Mesodermal cell (in vitro differentiated cells): Measurements from ENCODE around the gene SORCS2. TPM values are rescaled to one million over a fixed set of nuclear protein-coding genes. Genes with fewer than 3 reads are reported as not detected.

Experiments used
- H3K27ac ChIP-seq: 2 replicates; pipeline ENCODE4 v1.7.0; 2013; ENCODE audit warnings: mild to moderate bottlenecking, low read depth, low read length, moderate library complexity; ENCODE audit not compliant: severe bottlenecking
- H3K36me3 ChIP-seq: 2 replicates; pipeline ENCODE4 v1.7.1; 2013; ENCODE audit warnings: mild to moderate bottlenecking, low read length, moderate library complexity; ENCODE audit not compliant: control insufficient read depth, insufficient read depth
- H3K4me1 ChIP-seq: one replicate; pipeline ENCODE4 v1.7.1; 2013; ENCODE audit warnings: mild to moderate bottlenecking, low read length; ENCODE audit not compliant: insufficient read depth, control insufficient read depth, poor library complexity, severe bottlenecking
- H3K4me3 ChIP-seq: 2 replicates; pipeline ENCODE4 v1.7.0; 2013; ENCODE audit warnings: low read length, control low read depth, mild to moderate bottlenecking; ENCODE audit not compliant: insufficient read depth, poor library complexity, severe bottlenecking; ENCODE audit errors: extremely low read depth
- H3K9me3 ChIP-seq: 2 replicates; pipeline ENCODE4 v1.7.1; 2013; ENCODE audit warnings: mild to moderate bottlenecking, low read length, moderate library complexity; ENCODE audit not compliant: control insufficient read depth
- WGBS, 2 experiments: methylation state at CpG; one replicate each; pipeline ENCODE4 v1.1.5; 2013; ENCODE audit warnings: missing lambda C conversion rate in 2 of 2; ENCODE audit not compliant: insufficient coverage in 2 of 2; 5-methylcytosine and 5-hydroxymethylcytosine counted together
- polyA plus RNA-seq, 2 experiments: library from polyadenylated mRNA; stranded (reverse); fragments of 50-300 nt; gene quantifications; one replicate each; pipeline ENCODE4 v1.2.3, GENCODE V29; 2013

SORCS2 gene
- 6.6 TPM for polyA plus RNA-seq (2013, experiment 1 of 2)
- 5.5 TPM for polyA plus RNA-seq (2013, experiment 2 of 2)

DNA sequence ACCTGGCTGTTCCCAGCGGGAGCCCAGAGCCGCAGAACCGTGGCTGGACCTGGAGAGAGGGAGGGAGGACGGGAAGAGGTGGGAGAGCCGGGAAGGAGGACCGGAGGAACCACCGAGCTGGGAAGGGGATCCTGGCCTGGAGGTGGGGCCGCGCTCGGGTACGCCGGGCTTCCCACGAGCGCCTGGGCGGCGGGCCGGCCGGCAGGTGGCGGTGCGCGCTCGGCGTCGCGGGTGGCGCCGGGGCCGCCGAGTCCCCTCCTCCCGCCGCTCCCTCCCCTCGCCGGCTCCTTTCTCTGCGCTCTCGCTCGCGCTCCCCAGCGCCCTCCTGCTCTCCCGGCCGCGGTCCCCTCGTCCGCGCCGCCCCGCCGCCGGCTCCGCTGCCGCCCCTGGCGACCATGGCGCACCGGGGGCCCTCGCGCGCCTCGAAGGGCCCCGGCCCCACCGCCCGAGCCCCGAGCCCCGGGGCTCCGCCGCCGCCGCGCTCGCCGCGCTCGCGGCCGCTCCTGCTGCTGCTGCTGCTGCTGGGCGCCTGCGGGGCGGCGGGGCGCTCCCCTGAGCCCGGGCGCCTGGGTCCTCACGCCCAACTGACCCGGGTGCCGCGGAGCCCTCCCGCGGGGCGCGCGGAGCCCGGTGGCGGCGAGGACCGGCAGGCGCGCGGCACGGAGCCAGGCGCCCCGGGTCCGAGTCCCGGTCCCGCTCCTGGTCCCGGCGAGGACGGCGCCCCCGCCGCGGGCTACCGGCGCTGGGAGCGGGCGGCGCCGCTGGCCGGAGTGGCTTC is at the start of gene SORCS2:
Gene SORCS2, plus strand, starts transcription at position 287 of the 778 bp plus-strand sequence.
- Histone ChIP-seq H3K27ac (no peak within 1 kb of the TSS), H3K9me3 (no peaks in the 10 kb centered on the region), H3K36me3 (no peaks in the 10 kb centered on the region), H3K4me3 (peak within 1 kb of the TSS; percentile 37), H3K4me1 (peaks cover 8% of the 10 kb centered on the region)
- WGBS, 2 experiments, result 0 to 1% methylated on average over 58 to 79 of the region's 116 CpGs

GRCh38 chr4:7144374-7145290 is 47.7 kb upstream of the SORCS2 start:
- WGBS, 2 experiments, result 90 to 91% methylated on average over 13 to 16 of the region's 17 CpGs
- H3K27ac ChIP-seq, result no peak overlapping the region
- peaks cover 2% of the 10 kb centered on the region for H3K4me1 ChIP-seq
- H3K9me3 ChIP-seq, result no peaks in the 10 kb centered on the region
- H3K4me3 ChIP-seq, result no peak overlapping the region
- H3K36me3 ChIP-seq, result no peaks in the 10 kb centered on the region

- no peak overlapping the region for H3K27ac ChIP-seq
- H3K9me3 ChIP-seq, result no peaks in the 10 kb centered on the region
- WGBS, 2 experiments, result 82 to 87% methylated on average over 9 of the region's 14 CpGs
These were observed 46.9 kb upstream of the SORCS2 start for GRCh38 chr4:7145291-7145934.

GRCh38 chr4:7146059-7146785 is 46.1 kb upstream of the SORCS2 start:
- Histone ChIP-seq H3K4me1 (peaks cover 2% of the 10 kb centered on the region), H3K36me3 (no peaks in the 10 kb centered on the region), H3K4me3 (no peak overlapping the region), H3K9me3 (no peaks in the 10 kb centered on the region), H3K27ac (no peak overlapping the region)
- WGBS, 2 experiments, result 82 to 91% methylated on average over 12 of the region's 15 CpGs

More at GRCh38 chr4:7145291-7145934, 46.9 kb upstream of the SORCS2 start:
- Histone ChIP-seq H3K4me3 (no peak overlapping the region), H3K4me1 (peaks cover 2% of the 10 kb centered on the region), H3K36me3 (no peaks in the 10 kb centered on the region)

- Histone ChIP-seq H3K4me3 (no peak overlapping the region), H3K9me3 (no peaks in the 10 kb centered on the region)
- WGBS, 2 experiments, result 87% methylated on average over 10 to 11 of the region's 11 CpGs
These were observed 45.6 kb upstream of the SORCS2 start for GRCh38 chr4:7146786-7147115.

GRCh38 chr4:7147261-7147660 is 45.1 kb upstream of the SORCS2 start:
- no peak overlapping the region for H3K4me3 ChIP-seq
- 90 to 94% methylated on average over 15 of the region's 15 CpGs for WGBS, 2 experiments

More at GRCh38 chr4:7146786-7147115, 45.6 kb upstream of the SORCS2 start:
- no peak overlapping the region for H3K27ac ChIP-seq
- no peaks in the 10 kb centered on the region for H3K36me3 ChIP-seq
- peaks cover 2% of the 10 kb centered on the region for H3K4me1 ChIP-seq

GRCh38 chr4:7147661-7148310 is 44.6 kb upstream of the SORCS2 start:
- Histone ChIP-seq H3K27ac (no peak overlapping the region), H3K4me3 (no peak overlapping the region), H3K4me1 (peaks cover 2% of the 10 kb centered on the region), H3K9me3 (no peaks in the 10 kb centered on the region), H3K36me3 (no peaks in the 10 kb centered on the region)
- WGBS, 2 experiments, result 92% methylated on average over 9 to 10 of the region's 10 CpGs

More at GRCh38 chr4:7147261-7147660, 45.1 kb upstream of the SORCS2 start:
- Histone ChIP-seq H3K27ac (no peak overlapping the region), H3K9me3 (no peaks in the 10 kb centered on the region), H3K4me1 (peaks cover 2% of the 10 kb centered on the region), H3K36me3 (no peaks in the 10 kb centered on the region)

DNA sequence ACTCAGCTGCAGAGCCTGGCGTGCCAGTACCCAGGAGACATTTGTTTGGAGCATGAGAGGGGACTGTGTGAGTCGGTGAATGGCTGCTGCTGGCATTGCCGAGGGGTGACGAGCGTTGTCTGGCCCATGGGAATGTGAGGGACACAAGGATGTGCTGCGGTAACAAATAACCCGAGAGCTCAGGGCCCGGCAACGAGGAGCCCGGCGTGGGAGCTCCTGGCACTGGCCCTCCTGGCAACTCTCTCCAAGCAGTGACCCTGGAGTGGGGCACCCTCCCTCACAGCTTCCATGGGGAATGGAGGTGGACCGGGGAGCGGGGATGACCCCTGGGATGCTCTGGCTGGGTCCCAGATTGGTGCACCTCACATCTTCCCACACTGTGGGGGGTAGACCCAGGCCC is 44.0 kb upstream of the SORCS2 start:
- no peaks in the 10 kb centered on the region for H3K36me3 ChIP-seq
- H3K4me3 ChIP-seq, result no peak overlapping the region
- no peak overlapping the region for H3K27ac ChIP-seq
- H3K4me1 ChIP-seq, result peaks cover 2% of the 10 kb centered on the region
- no peaks in the 10 kb centered on the region for H3K9me3 ChIP-seq
- 96 to 97% methylated on average over 11 to 13 of the region's 13 CpGs for WGBS, 2 experiments

- no peaks in the 10 kb centered on the region for H3K9me3 ChIP-seq
- H3K36me3 ChIP-seq, result no peaks in the 10 kb centered on the region
- 95 to 96% methylated on average over 20 of the region's 20 CpGs for WGBS, 2 experiments
- no peak overlapping the region for H3K27ac ChIP-seq
- peaks cover 2% of the 10 kb centered on the region for H3K4me1 ChIP-seq
- no peak overlapping the region for H3K4me3 ChIP-seq
These were observed 42.2 kb upstream of the SORCS2 start for GRCh38 chr4:7150036-7150635.
